SKM-1 (cell line): ENCODE measurements around the gene AHRR.

ENCODE experiments used
- DNase-seq: peaks from one replicate; lab custom pipeline; 2025; ENCODE audit not compliant: unreplicated experiment; lab: John Stamatoyannopoulos, UW

AHRR gene

GRCh38 chr5:453725-454481 lies 132.4 kb downstream of the AHRR start:
- DNase-seq, result no peak

- no peak for DNase-seq
These were observed 133.4 kb downstream of the AHRR start for GRCh38 chr5:454936-455335.

- no peak for DNase-seq
These were observed 134.3 kb downstream of the AHRR start for GRCh38 chr5:455806-456205.

- DNase-seq, result no peak
These were observed 135.1 kb downstream of the AHRR start for GRCh38 chr5:456351-457194.

GRCh38 chr5:457195-457961 lies 135.9 kb downstream of the AHRR start:
- DNase-seq, result no peak

- no peak for DNase-seq
These were observed 137.2 kb downstream of the AHRR start for GRCh38 chr5:458547-459353.

- DNase-seq, result no peak
These were observed 138.2 kb downstream of the AHRR start for GRCh38 chr5:459562-460272.

- no peak for DNase-seq
These were observed 138.7 kb downstream of the AHRR start for GRCh38 chr5:460273-460625.

- DNase-seq, result no peak
These were observed 140.6 kb downstream of the AHRR start for GRCh38 chr5:462051-462481.

- no peak for DNase-seq
These were observed 141.8 kb downstream of the AHRR start for GRCh38 chr5:463301-463700.

- DNase-seq, result no peak
These were observed 142.4 kb downstream of the AHRR start for GRCh38 chr5:463952-464351.

GRCh38 chr5:464446-464842 lies 142.9 kb downstream of the AHRR start:
- DNase-seq, result no peak

GRCh38 chr5:464843-465590 lies 143.5 kb downstream of the AHRR start:
- DNase-seq, result no peak

- DNase-seq, result no peak
These were observed 144.3 kb downstream of the AHRR start for GRCh38 chr5:465591-466403.

GRCh38 chr5:466661-467310 lies 145.3 kb downstream of the AHRR start:
- no peak for DNase-seq

- DNase-seq, result no peak
These were observed 146.9 kb downstream of the AHRR start for GRCh38 chr5:468401-468800.

GRCh38 chr5:469752-470483 lies 148.4 kb downstream of the AHRR start:
- no peak for DNase-seq
